GM12872 (cell line): Measurements from ENCODE around the gene CD6.

Experiments used
- TF ChIP-seq, protein P1 (sequence below): IDR thresholded peaks from 3 replicates; pipeline ENCODE4 v1.5.1; 2011; ENCODE audit warnings: low read depth, mild to moderate bottlenecking, low read length, moderate library complexity; ENCODE audit not compliant: insufficient read depth

CD6 gene, protein sequence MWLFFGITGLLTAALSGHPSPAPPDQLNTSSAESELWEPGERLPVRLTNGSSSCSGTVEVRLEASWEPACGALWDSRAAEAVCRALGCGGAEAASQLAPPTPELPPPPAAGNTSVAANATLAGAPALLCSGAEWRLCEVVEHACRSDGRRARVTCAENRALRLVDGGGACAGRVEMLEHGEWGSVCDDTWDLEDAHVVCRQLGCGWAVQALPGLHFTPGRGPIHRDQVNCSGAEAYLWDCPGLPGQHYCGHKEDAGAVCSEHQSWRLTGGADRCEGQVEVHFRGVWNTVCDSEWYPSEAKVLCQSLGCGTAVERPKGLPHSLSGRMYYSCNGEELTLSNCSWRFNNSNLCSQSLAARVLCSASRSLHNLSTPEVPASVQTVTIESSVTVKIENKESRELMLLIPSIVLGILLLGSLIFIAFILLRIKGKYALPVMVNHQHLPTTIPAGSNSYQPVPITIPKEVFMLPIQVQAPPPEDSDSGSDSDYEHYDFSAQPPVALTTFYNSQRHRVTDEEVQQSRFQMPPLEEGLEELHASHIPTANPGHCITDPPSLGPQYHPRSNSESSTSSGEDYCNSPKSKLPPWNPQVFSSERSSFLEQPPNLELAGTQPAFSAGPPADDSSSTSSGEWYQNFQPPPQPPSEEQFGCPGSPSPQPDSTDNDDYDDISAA

DNA sequence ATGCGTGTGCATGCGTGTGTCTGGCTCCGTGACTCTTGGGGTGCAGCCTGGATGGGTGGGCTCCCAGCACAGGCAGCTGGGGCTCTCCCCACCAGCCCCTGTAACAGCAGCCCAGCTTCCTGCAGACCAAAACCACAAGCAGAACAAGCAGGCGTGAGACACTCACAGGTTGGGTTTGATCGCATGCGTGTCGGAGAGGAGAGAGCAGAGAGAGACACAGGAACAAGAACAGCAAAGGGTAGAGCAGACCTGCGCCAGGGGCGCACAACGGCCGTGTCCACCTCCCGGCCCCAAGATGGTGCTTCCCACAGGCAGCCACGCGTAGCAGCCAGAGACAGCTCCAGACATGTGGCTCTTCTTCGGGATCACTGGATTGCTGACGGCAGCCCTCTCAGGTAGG, at the start of gene CD6:
Gene CD6 (plus strand): TSS at position 161 of the 400 bp plus-strand sequence. CDS start 186 bp downstream, at position 347.
- TF ChIP-seq, protein P1, sequence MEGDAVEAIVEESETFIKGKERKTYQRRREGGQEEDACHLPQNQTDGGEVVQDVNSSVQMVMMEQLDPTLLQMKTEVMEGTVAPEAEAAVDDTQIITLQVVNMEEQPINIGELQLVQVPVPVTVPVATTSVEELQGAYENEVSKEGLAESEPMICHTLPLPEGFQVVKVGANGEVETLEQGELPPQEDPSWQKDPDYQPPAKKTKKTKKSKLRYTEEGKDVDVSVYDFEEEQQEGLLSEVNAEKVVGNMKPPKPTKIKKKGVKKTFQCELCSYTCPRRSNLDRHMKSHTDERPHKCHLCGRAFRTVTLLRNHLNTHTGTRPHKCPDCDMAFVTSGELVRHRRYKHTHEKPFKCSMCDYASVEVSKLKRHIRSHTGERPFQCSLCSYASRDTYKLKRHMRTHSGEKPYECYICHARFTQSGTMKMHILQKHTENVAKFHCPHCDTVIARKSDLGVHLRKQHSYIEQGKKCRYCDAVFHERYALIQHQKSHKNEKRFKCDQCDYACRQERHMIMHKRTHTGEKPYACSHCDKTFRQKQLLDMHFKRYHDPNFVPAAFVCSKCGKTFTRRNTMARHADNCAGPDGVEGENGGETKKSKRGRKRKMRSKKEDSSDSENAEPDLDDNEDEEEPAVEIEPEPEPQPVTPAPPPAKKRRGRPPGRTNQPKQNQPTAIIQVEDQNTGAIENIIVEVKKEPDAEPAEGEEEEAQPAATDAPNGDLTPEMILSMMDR = no peak

DNA sequence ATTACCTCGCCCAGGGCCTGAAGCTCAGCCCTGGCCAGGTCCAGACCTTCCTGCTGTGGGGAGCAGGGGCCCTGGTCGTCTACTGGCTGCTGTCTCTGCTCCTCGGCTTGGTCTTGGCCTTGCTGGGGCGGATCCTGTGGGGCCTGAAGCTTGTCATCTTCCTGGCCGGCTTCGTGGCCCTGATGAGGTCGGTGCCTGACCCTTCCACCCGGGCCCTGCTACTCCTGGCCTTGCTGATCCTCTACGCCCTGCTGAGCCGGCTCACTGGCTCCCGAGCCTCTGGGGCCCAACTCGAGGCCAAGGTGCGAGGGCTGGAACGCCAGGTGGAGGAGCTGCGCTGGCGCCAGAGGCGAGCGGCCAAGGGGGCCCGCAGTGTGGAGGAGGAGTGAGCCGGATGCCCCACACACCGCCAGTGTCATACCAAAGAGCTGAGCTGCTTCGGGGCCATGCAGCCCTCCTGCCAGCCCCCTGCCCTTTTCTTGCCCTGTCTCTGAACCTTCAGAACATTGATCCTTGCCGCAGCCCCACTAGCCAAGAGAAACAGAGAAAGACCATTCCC, 49.6 kb upstream of the CD6 start:
- TF ChIP-seq, protein P1 = no peak

GRCh38 chr11:60922906-60923305, 48.6 kb upstream of the CD6 start:
- TF ChIP-seq, protein P1 = no peak

GRCh38 chr11:60923326-60923725, 48.2 kb upstream of the CD6 start:
- TF ChIP-seq, protein P1 = no peak

DNA sequence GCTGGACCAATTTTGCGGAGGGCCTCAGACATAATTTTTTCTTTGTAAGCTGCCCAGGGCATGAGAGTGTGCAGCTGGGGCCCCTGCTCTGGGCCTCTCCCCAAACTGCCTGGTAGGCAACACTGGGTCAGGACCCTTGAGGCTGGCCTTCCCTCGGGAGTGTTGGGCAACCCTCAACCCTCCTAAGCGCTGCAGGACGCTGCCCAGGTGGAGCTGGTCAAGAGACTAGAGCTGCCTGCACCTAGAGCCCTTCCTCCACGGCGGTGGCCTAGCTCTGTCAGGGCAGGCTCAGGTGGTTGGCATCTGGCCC, 47.7 kb upstream of the CD6 start:
- TF ChIP-seq, protein P1 = no peak

GRCh38 chr11:60924110-60924905, 47.2 kb upstream of the CD6 start, which contains the start of gene TMEM132A:
Gene TMEM132A (plus strand): TSS chr11:60924460. CDS start chr11:60924634, 174 bp downstream.
- TF ChIP-seq, protein P1 = no peak
